Measurements from ENCODE around the gene LUC7L.
A peak's percentile ranks its signal among the peaks of the same experiment; 100 is the strongest.
"Not testable (repeated sequence)": the region's sequence is repeated elsewhere in the genome, so short reads cannot be mapped to it uniquely, and the experiment has no call there.

The LUC7L gene

DNA sequence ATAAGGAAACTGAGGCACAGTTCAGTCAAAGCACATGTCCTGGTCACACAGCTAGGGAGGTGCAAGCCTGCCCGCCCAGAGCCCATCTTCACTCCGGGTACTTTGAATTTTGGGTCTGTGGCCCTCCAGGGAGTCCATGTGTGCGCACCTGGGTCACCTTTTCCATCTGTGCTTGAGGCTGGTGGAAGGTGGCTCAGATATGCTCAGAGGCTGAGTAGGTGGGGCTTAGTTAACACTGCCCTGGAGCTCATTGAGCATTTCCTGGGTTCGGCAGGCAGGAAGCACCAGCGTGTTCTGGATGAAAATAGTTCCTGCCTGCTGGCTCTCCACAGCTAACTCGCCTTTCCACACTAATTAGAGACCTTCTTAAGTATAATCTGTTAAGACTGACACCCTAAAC lies 24.6 kb upstream of the LUC7L start:
- peak overlapping the region; percentile 84 for H3K27ac Mint-ChIP-seq
- peak; percentile 43 for DNase-seq
- peak overlapping the region; percentile 56 for H3K4me3 Mint-ChIP-seq
- H3K4me1 Mint-ChIP-seq, result peaks cover 35% of the 10 kb centered on the region
- no peaks in the 10 kb centered on the region for H3K27me3 Mint-ChIP-seq
- CTCF ChIA-PET, result interaction anchor here (2.0 kb wide), 1 partner anchor 18 kb away, joined by 5 read pairs; no protein-coding TSS in a partner anchor
- peaks cover 14% of the 10 kb centered on the region for H3K36me3 Mint-ChIP-seq
- H3K9me3 Mint-ChIP-seq, result no peaks in the 10 kb centered on the region

GRCh38 chr16:252366-253337 lies 23.4 kb upstream of the LUC7L start:
- H3K36me3 Mint-ChIP-seq, result peaks cover 14% of the 10 kb centered on the region
- CTCF ChIA-PET, result no interaction called here
- peak overlapping the region; percentile 88 for H3K27ac Mint-ChIP-seq
- H3K9me3 Mint-ChIP-seq, result no peaks in the 10 kb centered on the region
- peak; percentile 56 for DNase-seq
- H3K27me3 Mint-ChIP-seq, result no peaks in the 10 kb centered on the region
- peak overlapping the region; percentile 53 for H3K4me3 Mint-ChIP-seq
- H3K4me1 Mint-ChIP-seq, result peaks cover 35% of the 10 kb centered on the region

DNA sequence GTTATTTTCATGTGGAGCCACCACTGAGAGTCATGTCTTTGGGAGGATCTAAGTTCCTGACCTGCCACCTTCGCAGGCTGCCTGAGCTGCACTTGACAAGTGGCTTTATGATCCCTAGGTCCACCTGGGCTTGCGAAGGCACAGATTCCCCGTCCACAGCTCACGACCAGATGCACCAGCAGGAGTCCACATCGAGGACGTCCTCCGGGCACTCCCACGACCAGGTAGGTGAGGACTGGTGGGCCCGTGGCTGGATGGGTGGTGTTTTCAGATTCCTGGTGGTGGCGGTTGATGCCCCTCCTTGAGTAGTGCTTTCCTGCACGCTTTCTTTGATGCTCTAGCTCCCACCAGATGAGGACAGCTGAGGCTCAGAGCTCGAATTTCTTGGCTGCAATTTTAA lies 20.2 kb upstream of the LUC7L start:
- Mint-ChIP-seq H3K9me3 (no peaks in the 10 kb centered on the region), H3K27ac (no peak overlapping the region), H3K27me3 (no peaks in the 10 kb centered on the region), H3K36me3 (peaks cover 4% of the 10 kb centered on the region), H3K4me1 (peaks cover 20% of the 10 kb centered on the region), H3K4me3 (no peak overlapping the region)
- DNase-seq, result no peak
- CTCF ChIA-PET, result no interaction called here

- peaks cover 2% of the 10 kb centered on the region for H3K4me1 Mint-ChIP-seq
- DNase-seq, result no peak
- CTCF ChIA-PET, result no interaction called here
- no peak overlapping the region for H3K27ac Mint-ChIP-seq
- H3K36me3 Mint-ChIP-seq, result no peaks in the 10 kb centered on the region
- H3K4me3 Mint-ChIP-seq, result no peak overlapping the region
- H3K27me3 Mint-ChIP-seq, result no peaks in the 10 kb centered on the region
- no peaks in the 10 kb centered on the region for H3K9me3 Mint-ChIP-seq
Observed at GRCh38 chr16:247027-247426, 17.8 kb upstream of the LUC7L start.

GRCh38 chr16:245105-245504 lies 15.9 kb upstream of the LUC7L start:
- H3K4me3 Mint-ChIP-seq, result no peak overlapping the region
- H3K27ac Mint-ChIP-seq, result no peak overlapping the region
- CTCF ChIA-PET, result no interaction called here
- DNase-seq, result no peak
- H3K27me3 Mint-ChIP-seq, result no peaks in the 10 kb centered on the region
- H3K36me3 Mint-ChIP-seq, result no peaks in the 10 kb centered on the region
- H3K4me1 Mint-ChIP-seq, result peaks cover 13% of the 10 kb centered on the region
- H3K9me3 Mint-ChIP-seq, result no peaks in the 10 kb centered on the region

DNA sequence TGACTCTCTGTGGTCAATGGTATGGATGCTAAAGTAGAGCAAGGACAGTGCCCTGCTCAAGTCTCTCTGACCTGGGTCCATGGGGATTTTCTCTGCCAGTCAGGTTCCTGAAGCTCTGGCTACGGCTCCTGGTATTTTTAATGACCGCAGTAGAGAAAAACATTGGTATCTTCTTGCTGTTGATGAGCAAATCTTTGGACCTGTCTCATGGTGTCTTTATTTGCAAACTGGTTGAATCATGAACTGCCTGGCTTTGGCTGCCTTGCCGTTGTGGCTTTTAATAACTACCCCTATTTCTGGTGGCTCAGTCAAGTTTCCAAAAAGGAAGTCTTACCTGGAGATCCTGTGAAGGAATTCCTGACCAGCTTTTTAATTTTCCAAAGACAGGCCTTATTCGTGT lies 14.1 kb upstream of the LUC7L start:
- no peak overlapping the region for H3K4me3 Mint-ChIP-seq
- CTCF ChIA-PET, result no interaction called here

GRCh38 chr16:242281-242680 lies 13.0 kb upstream of the LUC7L start:
- Mint-ChIP-seq H3K4me1 (peaks cover 17% of the 10 kb centered on the region), H3K36me3 (no peaks in the 10 kb centered on the region), H3K27me3 (no peaks in the 10 kb centered on the region), H3K27ac (no peak overlapping the region), H3K4me3 (no peak overlapping the region), H3K9me3 (no peaks in the 10 kb centered on the region)
- CTCF ChIA-PET, result interaction anchor here (0.6 kb wide), 1 partner anchor 145 kb away, joined by 3 read pairs; no protein-coding TSS in a partner anchor
- no peak for DNase-seq

More for the DNA sequence above, 14.1 kb upstream of the LUC7L start:
- no peaks in the 10 kb centered on the region for H3K36me3 Mint-ChIP-seq
- H3K27ac Mint-ChIP-seq, result no peak overlapping the region
- no peaks in the 10 kb centered on the region for H3K27me3 Mint-ChIP-seq
- peaks cover 17% of the 10 kb centered on the region for H3K4me1 Mint-ChIP-seq
- no peak for DNase-seq
- H3K9me3 Mint-ChIP-seq, result no peaks in the 10 kb centered on the region

GRCh38 chr16:240559-240958 lies 11.3 kb upstream of the LUC7L start:
- H3K9me3 Mint-ChIP-seq, result no peaks in the 10 kb centered on the region
- H3K36me3 Mint-ChIP-seq, result no peaks in the 10 kb centered on the region
- H3K27me3 Mint-ChIP-seq, result no peaks in the 10 kb centered on the region
- H3K4me1 Mint-ChIP-seq, result peaks cover 21% of the 10 kb centered on the region
- no peak overlapping the region for H3K4me3 Mint-ChIP-seq
- no peak for DNase-seq
- CTCF ChIA-PET, result no interaction called here
- H3K27ac Mint-ChIP-seq, result no peak overlapping the region

- Mint-ChIP-seq H3K9me3 (no peaks in the 10 kb centered on the region), H3K4me3 (no peak overlapping the region)
- CTCF ChIA-PET, result interaction anchor here (1.1 kb wide), 1 partner anchor 122 kb away, joined by 4 read pairs; no protein-coding TSS in a partner anchor
Observed at GRCh38 chr16:239948-240277, 10.7 kb upstream of the LUC7L start.

GRCh38 chr16:234468-235305 lies 5.4 kb upstream of the LUC7L start, which contains the start of gene FAM234A:
Gene FAM234A (plus strand): TSS chr16:234821. CDS start chr16:254414, 19,593 bp downstream.
- H3K36me3 Mint-ChIP-seq, result no peaks in the 10 kb centered on the region
- peak within 1 kb of the TSS; percentile 99 for H3K27ac Mint-ChIP-seq
- H3K4me1 Mint-ChIP-seq, result peaks cover 22% of the 10 kb centered on the region
- CTCF ChIA-PET, result interaction anchor here (1.2 to 1.4 kb wide), 4 partner anchors 20 to 127 kb away, joined by 3 to 5 read pairs (median 4); no protein-coding TSS in a partner anchor
- H3K27me3 Mint-ChIP-seq, result peaks cover 5% of the 10 kb centered on the region
- H3K9me3 Mint-ChIP-seq, result no peaks in the 10 kb centered on the region
- peak within 1 kb of the TSS; percentile 86 for H3K4me3 Mint-ChIP-seq
- DNase-seq, result peak; percentile 95

More at GRCh38 chr16:239948-240277, 10.7 kb upstream of the LUC7L start:
- no peak for DNase-seq
- Mint-ChIP-seq H3K27me3 (no peaks in the 10 kb centered on the region), H3K27ac (no peak overlapping the region), H3K36me3 (no peaks in the 10 kb centered on the region), H3K4me1 (peaks cover 27% of the 10 kb centered on the region)

- no peak for DNase-seq
- Mint-ChIP-seq H3K9me3 (no peaks in the 10 kb centered on the region), H3K27ac (no peak overlapping the region), H3K27me3 (peaks cover 5% of the 10 kb centered on the region), H3K4me1 (peaks cover 45% of the 10 kb centered on the region), H3K4me3 (no peak overlapping the region), H3K36me3 (peaks cover 16% of the 10 kb centered on the region)
- CTCF ChIA-PET, result no interaction called here
Observed at GRCh38 chr16:230949-231348, 1.7 kb upstream of the LUC7L start.

- Mint-ChIP-seq H3K4me1 (peaks cover 43% of the 10 kb centered on the region), H3K36me3 (peaks cover 20% of the 10 kb centered on the region)
- H3K9me3 Mint-ChIP-seq, H3K4me3 Mint-ChIP-seq, H3K27me3 Mint-ChIP-seq, CTCF ChIA-PET, H3K27ac Mint-ChIP-seq, DNase-seq: not testable (repeated sequence)
Observed at GRCh38 chr16:230351-230750, 1.1 kb upstream of the LUC7L start.

DNA sequence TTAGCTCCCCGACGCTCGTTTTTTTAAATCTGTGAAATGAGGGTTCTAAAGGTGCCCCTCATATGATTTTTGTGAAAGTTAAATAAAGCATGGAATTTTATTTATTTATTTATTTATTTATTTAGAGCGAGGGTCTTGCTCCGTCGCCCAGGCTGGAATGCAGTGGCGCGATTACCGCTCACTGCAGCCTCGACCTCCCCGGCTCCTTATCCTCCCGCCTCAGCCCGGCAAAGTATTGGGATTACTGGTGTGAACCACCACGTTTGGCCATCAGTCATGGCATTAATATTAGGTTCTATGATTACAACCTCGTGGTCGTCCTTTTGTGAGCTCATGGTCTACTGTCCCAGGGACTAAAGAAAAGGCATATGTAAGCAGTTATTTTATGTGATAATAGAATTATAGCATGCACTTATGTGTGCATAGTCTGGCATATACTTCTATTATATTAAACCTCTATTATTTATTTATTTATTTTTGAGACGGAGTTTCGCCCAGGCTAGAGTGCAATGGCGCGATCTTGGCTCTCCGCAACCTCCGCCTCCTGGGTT lies 557 bp upstream of the LUC7L start:
- Mint-ChIP-seq H3K36me3 (peaks cover 22% of the 10 kb centered on the region), H3K27me3 (peaks cover 5% of the 10 kb centered on the region), H3K4me1 (peaks cover 40% of the 10 kb centered on the region), H3K4me3 (peak overlapping the region; percentile 94), H3K27ac (peak overlapping the region; percentile 93), H3K9me3 (no peaks in the 10 kb centered on the region)
- CTCF ChIA-PET, result interaction anchor here (2.4 kb wide), 1 partner anchor 133 kb away, joined by 12 read pairs; no protein-coding TSS in a partner anchor
- no peak for DNase-seq
